OCI-LY7 (cell line): ENCODE results near the gene EVI5L.

Experiments used
- CTCF ChIP-seq: fragments of 200-600 bp; sonication (generic); conservative IDR thresholded peaks from 2 replicates; pipeline ENCODE4 v1.5.1; 2014; ENCODE audit warnings: mild to moderate bottlenecking, antibody characterized with exemption, low read length, moderate library complexity, mixed read lengths
- EZH2phosphoT487 ChIP-seq: fragments of 200-600 bp; sonication (generic); IDR thresholded peaks from 2 replicates; pipeline ENCODE4 v1.6.1; 2018; ENCODE audit warnings: low read depth, borderline replicate concordance, mild to moderate bottlenecking, mixed run types, antibody characterized with exemption, low read length, moderate library complexity, mixed read lengths

- TF ChIP-seq CTCF, result no peak
- no peak for TF ChIP-seq EZH2phosphoT487
These were observed 70.4 kb downstream of the EVI5L start for GRCh38 chr19:7900401-7900870.
